ENCODE results near the gene ADARB1. TPM values are rescaled to one million over a fixed set of nuclear protein-coding genes. Genes with fewer than 3 reads are reported as not detected.

The ADARB1 gene
- total RNA-seq, 1 experiment from 2014 or later = 7.9 TPM

GRCh38 chr21:45153358-45154318 is 79.3 kb downstream of the ADARB1 start:
- Histone ChIP-seq H3K9me3 (replicated peaks) (no peaks in the 10 kb centered on the region), H3K4me1 (replicated peaks) (peaks cover 19% of the 10 kb centered on the region), H3K27ac (no peak overlapping the region), H3K4me3 (no peak overlapping the region), H3K27me3 (replicated peaks) (no peaks in the 10 kb centered on the region), H3K36me3 (no peaks in the 10 kb centered on the region)
- peak in 1 of 2 experiments; percentile 24 for DNase-seq (ENCODE audit: low read depth in 1 of 2, low spot score in 2 of 2)

DNA sequence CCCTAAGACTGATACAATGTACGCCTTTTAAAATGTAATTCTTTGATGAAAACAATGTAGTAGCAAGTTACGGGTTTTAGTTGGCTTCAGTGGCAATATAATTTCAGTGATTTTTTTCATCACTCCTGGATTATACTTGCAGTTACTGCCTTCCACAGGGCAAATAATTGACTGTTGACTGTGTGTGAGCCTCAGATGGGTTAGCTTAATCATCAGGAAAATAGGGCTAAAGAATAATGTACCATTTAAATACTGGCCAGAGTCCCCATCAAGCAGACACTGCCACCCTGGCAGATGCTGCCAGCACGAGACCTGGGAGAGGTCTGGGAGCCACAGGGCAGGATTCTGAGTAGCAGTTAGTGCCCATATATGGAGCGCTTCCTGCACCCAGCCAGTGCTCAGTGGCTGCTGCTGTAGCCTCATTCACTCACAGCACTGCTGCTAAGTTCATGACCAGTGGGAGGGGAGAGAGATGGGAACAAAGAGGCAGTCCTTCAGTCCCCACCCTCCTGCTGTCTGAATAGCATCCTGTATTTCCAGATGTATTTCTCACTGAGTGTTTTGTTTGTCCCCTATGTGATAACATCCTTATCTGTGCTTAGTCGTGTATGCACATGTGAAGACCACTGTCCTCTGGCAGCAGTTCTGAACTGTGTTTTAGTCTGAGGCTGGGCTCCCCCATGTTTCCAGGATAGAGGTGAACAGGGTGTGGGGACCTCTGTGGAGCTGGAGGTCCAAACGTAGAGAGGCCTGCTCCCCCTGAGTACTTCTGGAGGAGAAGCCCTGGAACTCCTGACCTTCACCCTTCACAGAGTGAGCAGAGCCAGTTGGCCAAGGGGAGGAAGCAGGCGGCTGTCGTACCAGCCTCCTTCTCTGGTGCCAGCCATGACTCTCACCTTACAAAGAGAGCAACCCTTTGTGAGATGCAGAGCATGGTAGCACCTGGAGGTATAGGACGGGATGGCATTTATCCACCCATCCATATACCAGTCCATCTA is 80.4 kb downstream of the ADARB1 start:
- no peak overlapping the region for H3K27ac ChIP-seq
- no peaks in the 10 kb centered on the region for H3K27me3 ChIP-seq (replicated peaks)
- no peaks in the 10 kb centered on the region for H3K9me3 ChIP-seq (replicated peaks)
- peak; percentile 47 to 56 for DNase-seq (ENCODE audit: low read depth in 1 of 2, low spot score in 2 of 2)
- no peak overlapping the region for H3K4me3 ChIP-seq
- peaks cover 19% of the 10 kb centered on the region for H3K4me1 ChIP-seq (replicated peaks)
- no peaks in the 10 kb centered on the region for H3K36me3 ChIP-seq

DNA sequence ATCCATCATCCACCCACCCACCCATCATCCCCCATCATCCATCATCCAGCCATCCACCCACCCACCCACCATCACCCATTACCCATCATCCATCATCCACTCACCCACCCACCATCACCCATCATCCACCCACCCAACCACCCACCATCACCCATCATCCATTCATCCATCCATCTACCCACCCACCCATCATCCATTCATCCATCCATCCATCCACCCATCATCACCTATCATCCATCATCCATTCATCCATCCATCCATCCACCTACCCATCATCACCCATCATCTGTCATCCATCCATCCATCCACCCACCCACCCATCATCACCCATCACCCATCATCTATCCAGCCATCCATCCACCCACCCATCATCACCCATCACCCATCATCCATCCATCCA is 81.5 kb downstream of the ADARB1 start:
- Histone ChIP-seq H3K27ac (no peak overlapping the region), H3K27me3 (replicated peaks) (no peaks in the 10 kb centered on the region), H3K9me3 (replicated peaks) (no peaks in the 10 kb centered on the region), H3K4me3 (no peak overlapping the region), H3K4me1 (replicated peaks) (peaks cover 19% of the 10 kb centered on the region), H3K36me3 (no peaks in the 10 kb centered on the region)
- peak in 1 of 2 experiments; percentile 31 for DNase-seq (ENCODE audit: low read depth in 1 of 2, low spot score in 2 of 2)

DNA sequence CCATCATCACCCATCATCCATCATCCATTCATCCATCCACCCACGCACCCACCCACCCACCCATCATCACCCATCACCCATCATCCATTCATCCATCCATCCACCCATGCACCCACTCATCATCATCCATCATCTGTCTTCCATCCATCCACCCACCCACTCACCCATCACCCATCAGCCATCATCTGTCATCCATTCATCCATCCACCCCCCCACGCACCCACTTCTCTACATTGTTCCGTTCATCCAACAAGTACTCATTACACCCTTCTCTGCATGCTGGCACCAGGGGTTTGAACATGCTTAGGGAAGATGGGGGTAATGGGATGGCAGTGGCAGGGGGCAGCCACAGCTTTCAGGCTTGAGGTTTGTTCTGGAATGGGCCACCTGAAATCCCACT is 82.1 kb downstream of the ADARB1 start:
- Histone ChIP-seq H3K4me3 (no peak overlapping the region), H3K4me1 (replicated peaks) (peaks cover 19% of the 10 kb centered on the region), H3K27me3 (replicated peaks) (no peaks in the 10 kb centered on the region), H3K36me3 (no peaks in the 10 kb centered on the region), H3K27ac (no peak overlapping the region), H3K9me3 (replicated peaks) (no peaks in the 10 kb centered on the region)
- DNase-seq (ENCODE audit: low read depth in 1 of 2, low spot score in 2 of 2) = peak in 1 of 2 experiments; percentile 28

DNA sequence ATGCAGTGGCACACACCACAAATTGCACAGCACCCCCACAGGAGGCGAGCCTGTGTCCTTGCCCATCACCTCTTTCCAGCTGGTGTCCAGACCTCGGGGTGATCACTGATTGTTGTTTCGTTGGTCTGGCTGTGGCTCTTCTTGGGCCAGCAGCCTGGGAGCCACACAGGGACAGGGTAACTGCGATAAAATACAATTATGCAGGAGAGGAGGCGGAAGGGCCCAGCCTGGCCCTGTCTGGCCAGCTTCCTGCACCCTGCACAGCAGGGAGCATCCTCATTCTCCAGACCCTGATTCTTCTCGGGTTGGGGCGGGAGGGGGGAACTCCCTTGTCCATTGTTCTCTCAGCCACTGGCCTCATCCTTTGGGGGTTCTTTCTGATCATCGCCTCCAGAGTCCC is 83.6 kb downstream of the ADARB1 start:
- no peaks in the 10 kb centered on the region for H3K9me3 ChIP-seq (replicated peaks)
- no peak overlapping the region for H3K27ac ChIP-seq
- peaks cover 19% of the 10 kb centered on the region for H3K4me1 ChIP-seq (replicated peaks)
- H3K36me3 ChIP-seq = no peaks in the 10 kb centered on the region
- peak in 1 of 2 experiments; percentile 19 for DNase-seq (ENCODE audit: low read depth in 1 of 2, low spot score in 2 of 2)
- H3K4me3 ChIP-seq = no peak overlapping the region
- H3K27me3 ChIP-seq (replicated peaks) = no peaks in the 10 kb centered on the region

- H3K4me3 ChIP-seq = no peak overlapping the region
- no peaks in the 10 kb centered on the region for H3K36me3 ChIP-seq
- no peaks in the 10 kb centered on the region for H3K9me3 ChIP-seq (replicated peaks)
- H3K4me1 ChIP-seq (replicated peaks) = peaks cover 15% of the 10 kb centered on the region
- DNase-seq (ENCODE audit: low read depth in 1 of 2, low spot score in 2 of 2) = peak in 1 of 2 experiments; percentile 30
- H3K27me3 ChIP-seq (replicated peaks) = no peaks in the 10 kb centered on the region
- no peak overlapping the region for H3K27ac ChIP-seq
Observed at GRCh38 chr21:45158491-45159423, 84.4 kb downstream of the ADARB1 start.

- peaks cover under 1% of the 10 kb centered on the region for H3K4me1 ChIP-seq (replicated peaks)
- no peak overlapping the region for H3K4me3 ChIP-seq
- no peaks in the 10 kb centered on the region for H3K27me3 ChIP-seq (replicated peaks)
- no peak overlapping the region for H3K27ac ChIP-seq
- no peaks in the 10 kb centered on the region for H3K36me3 ChIP-seq
- H3K9me3 ChIP-seq (replicated peaks) = no peaks in the 10 kb centered on the region
- no peak for DNase-seq (ENCODE audit: low read depth in 1 of 2, low spot score in 2 of 2)
Observed at GRCh38 chr21:45160198-45160597, 85.8 kb downstream of the ADARB1 start.

GRCh38 chr21:45161038-45161945 is 86.9 kb downstream of the ADARB1 start:
- H3K27ac ChIP-seq = no peak overlapping the region
- no peaks in the 10 kb centered on the region for H3K4me1 ChIP-seq (replicated peaks)
- H3K27me3 ChIP-seq (replicated peaks) = no peaks in the 10 kb centered on the region
- no peaks in the 10 kb centered on the region for H3K9me3 ChIP-seq (replicated peaks)
- H3K36me3 ChIP-seq = no peaks in the 10 kb centered on the region
- no peak overlapping the region for H3K4me3 ChIP-seq
- DNase-seq (ENCODE audit: low read depth in 1 of 2, low spot score in 2 of 2) = no peak

GRCh38 chr21:45162115-45162514 is 87.7 kb downstream of the ADARB1 start:
- Histone ChIP-seq H3K27ac (no peak overlapping the region), H3K4me1 (replicated peaks) (no peaks in the 10 kb centered on the region)

GRCh38 chr21:45162809-45163208 is 88.4 kb downstream of the ADARB1 start:
- no peaks in the 10 kb centered on the region for H3K4me1 ChIP-seq (replicated peaks)
- DNase-seq (ENCODE audit: low read depth in 1 of 2, low spot score in 2 of 2) = no peak
- no peaks in the 10 kb centered on the region for H3K9me3 ChIP-seq (replicated peaks)
- H3K36me3 ChIP-seq = no peaks in the 10 kb centered on the region
- no peak overlapping the region for H3K4me3 ChIP-seq
- no peaks in the 10 kb centered on the region for H3K27me3 ChIP-seq (replicated peaks)
- H3K27ac ChIP-seq = no peak overlapping the region

More at GRCh38 chr21:45162115-45162514, 87.7 kb downstream of the ADARB1 start:
- Histone ChIP-seq H3K27me3 (replicated peaks) (no peaks in the 10 kb centered on the region), H3K36me3 (no peaks in the 10 kb centered on the region), H3K4me3 (no peak overlapping the region), H3K9me3 (replicated peaks) (no peaks in the 10 kb centered on the region)
- no peak for DNase-seq (ENCODE audit: low read depth in 1 of 2, low spot score in 2 of 2)

- Histone ChIP-seq H3K27me3 (replicated peaks) (no peaks in the 10 kb centered on the region), H3K4me1 (replicated peaks) (no peaks in the 10 kb centered on the region), H3K9me3 (replicated peaks) (no peaks in the 10 kb centered on the region), H3K36me3 (no peaks in the 10 kb centered on the region), H3K4me3 (no peak overlapping the region), H3K27ac (no peak overlapping the region)
- no peak for DNase-seq (ENCODE audit: low read depth in 1 of 2, low spot score in 2 of 2)
Observed at GRCh38 chr21:45163413-45164123, 89.2 kb downstream of the ADARB1 start.

DNA sequence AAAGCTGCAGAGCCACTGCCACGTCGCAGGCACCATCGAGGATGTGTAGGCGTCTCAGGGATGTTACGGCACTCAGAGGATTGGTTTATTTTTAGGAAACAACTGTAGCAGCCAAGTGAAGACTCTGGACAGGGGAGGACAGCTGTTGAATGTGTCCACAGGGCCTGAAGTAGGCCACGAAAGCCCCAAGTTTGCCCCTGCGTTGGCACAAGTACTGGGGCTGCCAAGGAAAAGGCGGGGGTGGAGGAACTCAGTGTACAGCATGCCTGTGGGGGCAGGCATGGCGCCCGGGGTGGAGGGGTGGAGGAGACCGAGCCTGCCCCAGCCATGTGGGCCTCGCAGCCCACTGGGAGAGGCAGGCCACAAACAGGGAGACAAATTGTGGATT is 89.7 kb downstream of the ADARB1 start:
- Histone ChIP-seq H3K4me3 (no peak overlapping the region), H3K36me3 (no peaks in the 10 kb centered on the region), H3K27me3 (replicated peaks) (no peaks in the 10 kb centered on the region), H3K4me1 (replicated peaks) (no peaks in the 10 kb centered on the region), H3K27ac (no peak overlapping the region), H3K9me3 (replicated peaks) (no peaks in the 10 kb centered on the region)
- no peak for DNase-seq (ENCODE audit: low read depth in 1 of 2, low spot score in 2 of 2)
